Endothelial cell of umbilical vein (primary cell): Measurements from ENCODE around the gene TMEM175. TPM values are rescaled to one million over a fixed set of nuclear protein-coding genes. Genes with fewer than 3 reads are reported as not detected.

Experiments
- BruUV-seq: library from RNA; stranded (reverse); fragments of 400-500 nt; replicated peaks from 2 replicates; lab custom pipeline; 2021; lab: Mats Ljungman, UMichigan
- CTCF ChIA-PET: fragments of 300-600, 350-600 bp; sonication (Branson Sonifier 250); formaldehyde crosslinking; loops from one replicate; lab custom pipeline; 2021; ENCODE audit warnings: antibody characterized with exemption, inconsistent platforms; lab: Charles Lee
- POLR2A ChIA-PET: fragments of 300-600, 350-600 bp; sonication (Branson Sonifier 250); formaldehyde crosslinking; loops from one replicate; lab custom pipeline; 2021; ENCODE audit warnings: antibody characterized with exemption, inconsistent platforms; lab: Charles Lee
- DNase-seq: peaks from one replicate; pipeline ENCODE4 v3.0.0-alpha.2; 2011; ENCODE audit warnings: low read depth, low spot score
- FAIRE-seq: peaks from 2 replicates; lab custom pipeline; 2011; peaks lifted over from hg19 to GRCh38; lab: Jason Lieb, UNC
- H2AFZ ChIP-seq: 2 replicates; pipeline ENCODE4 v1.6.0; 2012; ENCODE audit warnings: low read depth, low read length, control low read depth, inconsistent platforms
- H3K27ac ChIP-seq: 2 replicates; pipeline ENCODE4 v1.5.1; 2011; ENCODE audit warnings: low read depth, mild to moderate bottlenecking, control low read depth, low read length, moderate library complexity; ENCODE audit not compliant: insufficient read depth
- H3K27me3 ChIP-seq, 2 experiments: 2 replicates each; pipeline versions ENCODE4 v1.6.0 to v1.6.1; 2011; ENCODE audit warnings: low read length in 2 of 2, mixed read lengths in 1 of 2; ENCODE audit not compliant: control insufficient read depth in 2 of 2, insufficient read depth in 2 of 2
- H3K36me3 ChIP-seq, 2 experiments: 2 replicates in 1 of 2; 3 replicates in 1 of 2; pipeline ENCODE4 v1.5.1; 2011; ENCODE audit warnings: low read length in 2 of 2, mild to moderate bottlenecking in 1 of 2, moderate library complexity in 1 of 2; ENCODE audit not compliant: control insufficient read depth in 2 of 2, insufficient read depth in 2 of 2; ENCODE audit errors: extremely low read depth in 1 of 2
- H3K4me1 ChIP-seq: 3 replicates; pipeline ENCODE4 v1.5.1; 2011; ENCODE audit warnings: mild to moderate bottlenecking, low read length; ENCODE audit not compliant: control insufficient read depth, insufficient read depth; ENCODE audit errors: extremely low read depth
- H3K4me2 ChIP-seq: 2 replicates; pipeline ENCODE4 v1.6.1; 2011; ENCODE audit warnings: low read length, control low read depth, mixed read lengths; ENCODE audit not compliant: insufficient read depth
- H3K4me3 ChIP-seq, 3 experiments: fragments of 200-600 bp in 1 of 3; sonication (generic), shearing (Covaris generic) in 1 of 3; replicated peaks in 1 of 3; 2 replicates each; pipeline ENCODE4 v1.5.1; 2011 to 2016; ENCODE audit warnings: control low read depth in 3 of 3, low read length in 3 of 3, mild to moderate bottlenecking in 2 of 3, inconsistent platforms in 1 of 3, low read depth in 1 of 3, moderate library complexity in 1 of 3; ENCODE audit not compliant: insufficient read depth in 1 of 3
- H3K79me2 ChIP-seq: 2 replicates; pipeline ENCODE4 v1.6.0; 2012; ENCODE audit warnings: low read length, inconsistent platforms; ENCODE audit not compliant: control insufficient read depth, insufficient read depth
- H3K9ac ChIP-seq: replicated peaks from 2 replicates; pipeline ENCODE3; 2011; ENCODE audit warnings: low read length, control low read depth; ENCODE audit not compliant: insufficient read depth; ENCODE audit errors: extremely low read depth
- H3K9me1 ChIP-seq: replicated peaks from 3 replicates; pipeline ENCODE4 v1.6.0; 2011; ENCODE audit warnings: mild to moderate bottlenecking, low read length; ENCODE audit not compliant: control insufficient read depth, insufficient read depth; ENCODE audit errors: extremely low read depth
- H3K9me3 ChIP-seq: replicated peaks from 2 replicates; pipeline ENCODE4 v1.5.1; 2012; ENCODE audit warnings: low read length, inconsistent platforms; ENCODE audit not compliant: control insufficient read depth, insufficient read depth
- H4K20me1 ChIP-seq: replicated peaks from 2 replicates; pipeline ENCODE3; 2011; ENCODE audit warnings: mild to moderate bottlenecking, low read length; ENCODE audit not compliant: control insufficient read depth, insufficient read depth; ENCODE audit errors: extremely low read depth
- CTCF ChIP-seq, 2 donors: IDR thresholded peaks; 1 replicate in 1 of 2; 2 replicates in 1 of 2; pipeline ENCODE4 v1.5.1; 2011; ENCODE audit warnings: low read length in 2 of 2, mild to moderate bottlenecking in 2 of 2, moderate library complexity in 2 of 2, control low read depth in 1 of 2, inconsistent platforms in 1 of 2, low read depth in 1 of 2; ENCODE audit not compliant: insufficient read depth in 1 of 2; ENCODE audit errors: extremely low read depth in 1 of 2
- EZH2 ChIP-seq: IDR thresholded peaks from 2 replicates; pipeline ENCODE4 v1.6.1; 2012; ENCODE audit warnings: borderline replicate concordance, low read depth, mild to moderate bottlenecking, moderate library complexity, low read length, inconsistent platforms; ENCODE audit not compliant: severe bottlenecking
- FOS ChIP-seq: IDR thresholded peaks from 2 replicates; pipeline ENCODE4 v1.6.1; 2011; ENCODE audit warnings: mild to moderate bottlenecking, low read length, moderate library complexity, borderline replicate concordance; ENCODE audit not compliant: insufficient read depth
- GATA2 ChIP-seq: IDR thresholded peaks from 2 replicates; pipeline ENCODE4 v1.7.0; 2011; ENCODE audit warnings: low read depth, mild to moderate bottlenecking, moderate library complexity, mixed read lengths, low read length; ENCODE audit not compliant: insufficient read length, insufficient read depth
- JUN ChIP-seq: IDR thresholded peaks from 2 replicates; pipeline ENCODE4 v1.6.1; 2011; ENCODE audit warnings: borderline replicate concordance, low read depth; ENCODE audit not compliant: insufficient read length, insufficient read depth
- MAX ChIP-seq: IDR thresholded peaks from 2 replicates; pipeline ENCODE4 v1.6.1; 2011; ENCODE audit not compliant: insufficient read depth, insufficient read length
- MYC ChIP-seq: IDR thresholded peaks from one replicate; pipeline ENCODE4 v1.6.1; 2011; ENCODE audit warnings: mild to moderate bottlenecking, low read depth, low read length
- POLR2A ChIP-seq: IDR thresholded peaks from 2 replicates; pipeline ENCODE4 v1.6.1; 2012; ENCODE audit warnings: low read depth, mild to moderate bottlenecking, control low read depth, low read length
- POLR2AphosphoS5 ChIP-seq: IDR thresholded peaks from 2 replicates; pipeline ENCODE4 v1.6.1; 2012; ENCODE audit warnings: low read depth, mild to moderate bottlenecking, control low read depth, low read length, moderate library complexity; ENCODE audit not compliant: insufficient read depth
- dilution Hi-C: fragments of 300-500 bp; cut with MboI; formaldehyde crosslinking; loops from one replicate; pipeline ENCODE4 v1.15.0; 2019; ENCODE audit warnings: low sequenced_read_pairs; ENCODE audit not compliant: extremely low pct_ligation_motif_present
- intact Hi-C: fragments of 100-400 bp; cut with micrococcal nuclease; formaldehyde crosslinking; loops from one replicate; pipeline ENCODE4 v1.10.0; 2022
- polyA plus RNA-seq, 4 experiments: library from polyadenylated mRNA; depleted of rRNA in 3 of 4; stranded (reverse) in 3 of 4; unstranded in 1 of 4; fragments of >200 nt; gene quantifications; 2 replicates each; pipeline versions ENCODE4 v1.2.1 to v1.2.3, GENCODE V29; 2011 to 2012; ENCODE audit warnings: missing spikeins in 1 of 4
- total RNA-seq: library from RNA; stranded (reverse); gene quantifications from 2 replicates; pipeline ENCODE4 v1.2.3, GENCODE V29; 2021

The TMEM175 gene
- total and polyA plus RNA-seq, 2 donors (not counting 3 experiments of a cell fraction or from before 2014, with no cell fraction given) = 21.9 to 80.1 TPM

DNA sequence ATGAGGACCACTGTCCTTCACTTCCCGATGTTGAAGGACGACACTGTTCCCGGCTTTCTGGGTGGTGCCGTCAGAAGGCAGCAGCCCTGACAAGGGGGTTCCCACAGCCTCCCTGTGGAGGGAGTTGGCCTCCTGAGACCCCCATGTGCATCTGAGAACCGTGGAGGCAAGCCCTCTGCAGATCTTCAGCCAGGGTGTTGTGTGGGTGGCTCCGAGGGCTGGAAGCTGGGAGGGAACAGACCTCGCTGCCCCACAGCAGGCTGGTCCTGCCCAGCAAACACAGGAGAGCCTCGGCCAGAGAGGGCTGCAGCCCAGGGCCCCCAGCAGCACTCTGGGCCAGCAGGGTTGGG is 24.9 kb downstream of the TMEM175 start:
- no peak for FAIRE-seq
- TF ChIP-seq POLR2A (no peak), EZH2 (no peak), JUN (no peak)
- POLR2A ChIA-PET = no interaction called here

GRCh38 chr4:957581-958313 is 25.5 kb downstream of the TMEM175 start:
- H3K4me2 ChIP-seq = no peak overlapping the region
- no peaks in the 10 kb centered on the region for H4K20me1 ChIP-seq
- H3K36me3 ChIP-seq = peaks cover 0 to 13% of the 10 kb centered on the region in 2 experiments
- CTCF ChIA-PET = no interaction called here
- H3K9ac ChIP-seq = no peak overlapping the region
- no peaks in the 10 kb centered on the region for H3K27me3 ChIP-seq
- no peak overlapping the region for H3K27ac ChIP-seq
- TF ChIP-seq POLR2AphosphoS5 (no peak), GATA2 (no peak), MYC (no peak), POLR2A (no peak), MAX (no peak), CTCF (IDR thresholded peaks at IDR 0.05; ENCODE audit: extremely low read depth in 1 of 2, insufficient read depth in 1 of 2, low read depth in 1 of 2, low read length in 2 of 2) (no peak), JUN (no peak), EZH2 (no peak), FOS (no peak)
- H2AFZ ChIP-seq = no peak overlapping the region
- no TSS peak for BruUV-seq
- H3K79me2 ChIP-seq = no peaks in the 10 kb centered on the region
- H3K4me1 ChIP-seq = no peaks in the 10 kb centered on the region
- no peaks in the 10 kb centered on the region for H3K9me1 ChIP-seq
- FAIRE-seq = no peak
- DNase-seq = no peak
- H3K9me3 ChIP-seq = no peaks in the 10 kb centered on the region
- dilution Hi-C loops = no loop called here
- intact Hi-C loops = no loop called here
- H3K4me3 ChIP-seq = no peak overlapping the region
- POLR2A ChIA-PET = no interaction called here

More for the DNA sequence above, 24.9 kb downstream of the TMEM175 start:
- no peak overlapping the region for H3K27ac ChIP-seq
- peaks cover 0 to 10% of the 10 kb centered on the region in 2 experiments for H3K36me3 ChIP-seq
- no TSS peak for BruUV-seq
- no peak overlapping the region for H3K4me2 ChIP-seq
- no peaks in the 10 kb centered on the region for H3K4me1 ChIP-seq
- no peaks in the 10 kb centered on the region for H3K9me3 ChIP-seq
- DNase-seq = no peak
- no peaks in the 10 kb centered on the region for H3K79me2 ChIP-seq
- CTCF ChIA-PET = no interaction called here
- H2AFZ ChIP-seq = no peak overlapping the region
- H4K20me1 ChIP-seq = no peaks in the 10 kb centered on the region
- no peaks in the 10 kb centered on the region for H3K27me3 ChIP-seq
- H3K9ac ChIP-seq = no peak overlapping the region
- dilution Hi-C loops = no loop called here
- intact Hi-C loops = no loop called here
- no peaks in the 10 kb centered on the region for H3K9me1 ChIP-seq
- H3K4me3 ChIP-seq = no peak overlapping the region
